Stomach (tissue), 9 donors: ENCODE results near the gene SFMBT2. TPM values are rescaled to one million over a fixed set of nuclear protein-coding genes. Genes with fewer than 3 reads are reported as not detected.

ENCODE experiments used
- DNase-seq, 2 donors: peaks; one replicate each; pipeline versions ENCODE4 v3.0.0 to v3.0.0-alpha.2; 2013 to 2019
- H3K27ac ChIP-seq, 5 donors: fragments of 200-600 bp in 4 of 5; sonication (generic) in 4 of 5; one replicate each; pipeline ENCODE4 v1.5.1; 2013 to 2019; ENCODE audit warnings: mild to moderate bottlenecking in 1 of 5, moderate library complexity in 1 of 5
- H3K27me3 ChIP-seq, 3 donors: fragments of 200-600 bp; sonication (generic); one replicate each; pipeline ENCODE4 v1.5.1; 2017 to 2019; ENCODE audit warnings: mixed run types in 1 of 3
- H3K36me3 ChIP-seq, 4 donors: fragments of 200-600 bp; sonication (generic); 1 replicate in 3 of 4; 2 replicates in 1 of 4; pipeline ENCODE4 v1.5.1; 2016 to 2019
- H3K4me1 ChIP-seq, 4 donors: fragments of 200-600 bp; sonication (generic); one replicate each; pipeline ENCODE4 v1.5.1; 2016 to 2019
- H3K4me3 ChIP-seq, 4 donors: fragments of 200-600 bp; sonication (generic) in 3 of 4; one replicate each; pipeline ENCODE4 v1.5.1; 2016 to 2019; ENCODE audit warnings: mild to moderate bottlenecking in 1 of 4
- H3K9me3 ChIP-seq, 4 donors: fragments of 200-600 bp; sonication (generic); one replicate each; pipeline ENCODE4 v1.5.1; 2016 to 2019
- CTCF ChIP-seq, 7 experiments: fragments of 450-650 bp in 4 of 7; fragments of 200-600 bp in 3 of 7; sonication (generic) in 3 of 7; IDR thresholded peaks; one replicate each; pipeline ENCODE4 v1.5.1; 2016 to 2019; ENCODE audit warnings: antibody characterized with exemption in 7 of 7, control low read depth in 2 of 7, mild to moderate bottlenecking in 1 of 7
- EP300 ChIP-seq: sonication (generic); formaldehyde crosslinking; IDR thresholded peaks from one replicate; pipeline ENCODE4 v1.6.1; 2017; ENCODE audit warnings: antibody characterized with exemption
- POLR2A ChIP-seq, 4 donors: fragments of 450-650 bp; IDR thresholded peaks; one replicate each; pipeline ENCODE4 v1.6.1; 2016; ENCODE audit warnings: antibody characterized with exemption in 4 of 4, control low read depth in 2 of 4, mild to moderate bottlenecking in 1 of 4, moderate library complexity in 1 of 4
- POLR2AphosphoS5 ChIP-seq, 3 donors: sonication (generic); formaldehyde crosslinking; IDR thresholded peaks; one replicate each; pipeline ENCODE4 v1.6.1; 2016; ENCODE audit warnings: antibody characterized with exemption in 3 of 3
- WGBS, 5 donors: extraction: QIAGEN DNeasy Blood & Tissue Kit in 3 of 5; methylation state at CpG; one replicate each; pipeline versions ENCODE4 v1.1.5 to v1.1.7; 2013 to 2018; 5-methylcytosine and 5-hydroxymethylcytosine counted together
- intact Hi-C: fragments of 100-400 bp; cut with DNase I; formaldehyde crosslinking; loops from one replicate; pipeline ENCODE4 v1.15.1; 2023; ENCODE audit warnings: low total_unique reads
- polyA plus RNA-seq, 3 donors: library from polyadenylated mRNA; stranded (reverse); fragments of 200-250 nt; gene quantifications; one replicate each; pipeline ENCODE4 v1.2.3, GENCODE V29; 2013
- total RNA-seq, 5 donors: library from RNA; depleted of rRNA; stranded (reverse); fragments of >200 nt; gene quantifications; one replicate each; pipeline versions ENCODE4 v1.1.0 to v1.2.3, GENCODE V29; 2014 to 2016
- donor health status: healthy with polysubstance abuse.
- donor health status: Bipolar disorder and iron deficiency.
- donor health status: healthy.

Gene SFMBT2
- total and polyA plus RNA-seq, 8 donors, result 0.90 to 17.3 (median 5.0) TPM

- WGBS, 5 donors, result 71 to 91% (median 78%) methylated on average over 9 of the region's 9 CpGs
- no peak for DNase-seq
- TF ChIP-seq POLR2AphosphoS5 (IDR thresholded peaks at IDR 0.05) (no peak), POLR2A (IDR thresholded peaks at IDR 0.05) (no peak), EP300 (no peak)
- H3K27ac ChIP-seq, result no peak overlapping the region
- H3K36me3 ChIP-seq, result peaks cover 5 to 55% (median 34%) of the 10 kb centered on the region in 4 donors
- no peaks in the 10 kb centered on the region for H3K27me3 ChIP-seq
- H3K4me1 ChIP-seq, result no peaks in the 10 kb centered on the region
- no peak overlapping the region for H3K4me3 ChIP-seq
- H3K9me3 ChIP-seq, result no peaks in the 10 kb centered on the region
- intact Hi-C loops, result no loop called here
Measured at GRCh38 chr10:7211857-7212577, 198.8 kb downstream of the SFMBT2 start.

GRCh38 chr10:7210516-7210915 is 200.3 kb downstream of the SFMBT2 start:
- no peak for TF ChIP-seq POLR2A (IDR thresholded peaks at IDR 0.05)
- TF ChIP-seq EP300, result no peak
- no peak for TF ChIP-seq POLR2AphosphoS5 (IDR thresholded peaks at IDR 0.05)
- TF ChIP-seq CTCF (IDR thresholded peaks at IDR 0.05), result no peak
- intact Hi-C loops, result no loop called here
- Histone ChIP-seq H3K27me3 (no peaks in the 10 kb centered on the region), H3K4me1 (no peaks in the 10 kb centered on the region), H3K4me3 (no peak overlapping the region), H3K9me3 (no peaks in the 10 kb centered on the region), H3K27ac (no peak overlapping the region), H3K36me3 (peaks cover 5 to 46% (median 29%) of the 10 kb centered on the region in 4 donors)
- WGBS, 5 donors, result 80 to 93% (median 87%) methylated on average over 10 of the region's 10 CpGs
- no peak for DNase-seq

GRCh38 chr10:7209458-7209857 is 201.4 kb downstream of the SFMBT2 start:
- H3K4me1 ChIP-seq, result no peaks in the 10 kb centered on the region
- intact Hi-C loops, result no loop called here
- no peaks in the 10 kb centered on the region for H3K27me3 ChIP-seq
- no peak overlapping the region for H3K4me3 ChIP-seq
- no peaks in the 10 kb centered on the region for H3K9me3 ChIP-seq
- no peak for TF ChIP-seq CTCF (IDR thresholded peaks at IDR 0.05)
- no peak for DNase-seq
- WGBS, 5 donors, result 83 to 93% (median 89%) methylated on average over 2 of the region's 2 CpGs
- peaks cover 5 to 45% (median 26%) of the 10 kb centered on the region in 4 donors for H3K36me3 ChIP-seq
- H3K27ac ChIP-seq, result no peak overlapping the region

GRCh38 chr10:7206412-7207100 is 204.3 kb downstream of the SFMBT2 start:
- H3K4me1 ChIP-seq, result peaks cover 0 to 16% (median 10%) of the 10 kb centered on the region in 4 donors
- peaks cover 5 to 33% (median 23%) of the 10 kb centered on the region in 4 donors for H3K36me3 ChIP-seq
- no peak for DNase-seq
- H3K4me3 ChIP-seq, result no peak overlapping the region
- WGBS, 5 donors, result 72 to 87% (median 83%) methylated on average over 6 of the region's 6 CpGs
- H3K27ac ChIP-seq, result no peak overlapping the region
- no peaks in the 10 kb centered on the region for H3K27me3 ChIP-seq
- TF ChIP-seq POLR2AphosphoS5 (IDR thresholded peaks at IDR 0.05), result no peak
- H3K9me3 ChIP-seq, result no peaks in the 10 kb centered on the region
- intact Hi-C loops, result no loop called here

GRCh38 chr10:7205656-7206055 is 205.2 kb downstream of the SFMBT2 start:
- no peak for TF ChIP-seq CTCF (IDR thresholded peaks at IDR 0.05)
- TF ChIP-seq EP300, result no peak
- TF ChIP-seq POLR2AphosphoS5 (IDR thresholded peaks at IDR 0.05), result no peak
- TF ChIP-seq POLR2A (IDR thresholded peaks at IDR 0.05), result no peak
- Histone ChIP-seq H3K36me3 (peaks cover 5 to 34% (median 24%) of the 10 kb centered on the region in 4 donors), H3K9me3 (no peaks in the 10 kb centered on the region), H3K27me3 (no peaks in the 10 kb centered on the region), H3K27ac (no peak overlapping the region), H3K4me1 (peaks cover 0 to 16% (median 10%) of the 10 kb centered on the region in 4 donors), H3K4me3 (no peak overlapping the region)
- no peak for DNase-seq
- 57 to 98% (median 88%) methylated on average over 1 of the region's 1 CpG for WGBS, 5 donors
- intact Hi-C loops, result no loop called here
